SJCRH30 (cell line): ENCODE results near the gene SLC13A5. TPM values are rescaled to one million over a fixed set of nuclear protein-coding genes. Genes with fewer than 3 reads are reported as not detected.

Source experiments
- DNase-seq, 2 experiments: peaks; one replicate each; pipeline ENCODE4 v3.0.0-alpha.2; 2015 to 2020
- H3K27ac ChIP-seq: fragments of 250-450 bp; sonication (Bioruptor Pico); 2 replicates; pipeline ENCODE4 v1.5.1; 2020; ENCODE audit warnings: mild to moderate bottlenecking, moderate library complexity
- H3K27me3 ChIP-seq: fragments of 250-450 bp; sonication (Bioruptor Pico); 2 replicates; pipeline ENCODE4 v1.5.1; 2020; ENCODE audit warnings: mild to moderate bottlenecking, moderate library complexity
- H3K36me3 ChIP-seq: fragments of 250-450 bp; sonication (Bioruptor Pico); 2 replicates; pipeline ENCODE4 v1.5.1; 2020; ENCODE audit warnings: mild to moderate bottlenecking, moderate library complexity
- H3K4me1 ChIP-seq: fragments of 250-450 bp; sonication (Bioruptor Pico); 2 replicates; pipeline ENCODE4 v1.5.1; 2020; ENCODE audit warnings: mild to moderate bottlenecking, moderate library complexity
- H3K4me3 ChIP-seq: fragments of 250-450 bp; sonication (Bioruptor Pico); 2 replicates; pipeline ENCODE4 v1.5.1; 2020; ENCODE audit warnings: mild to moderate bottlenecking, moderate library complexity
- H3K9me3 ChIP-seq: fragments of 250-450 bp; sonication (Bioruptor Pico); replicated peaks from 2 replicates; pipeline ENCODE4 v1.5.1; 2020; ENCODE audit warnings: mild to moderate bottlenecking, moderate library complexity
- total RNA-seq: library from RNA; depleted of rRNA; stranded (reverse); fragments of >200 nt; shearing (Covaris generic); gene quantifications from 2 replicates; pipeline ENCODE4 v1.2.3, GENCODE V29; 2014; rRNA removed

The SLC13A5 gene
- total RNA-seq, 1 experiment from 2014 or later = not detected

DNA sequence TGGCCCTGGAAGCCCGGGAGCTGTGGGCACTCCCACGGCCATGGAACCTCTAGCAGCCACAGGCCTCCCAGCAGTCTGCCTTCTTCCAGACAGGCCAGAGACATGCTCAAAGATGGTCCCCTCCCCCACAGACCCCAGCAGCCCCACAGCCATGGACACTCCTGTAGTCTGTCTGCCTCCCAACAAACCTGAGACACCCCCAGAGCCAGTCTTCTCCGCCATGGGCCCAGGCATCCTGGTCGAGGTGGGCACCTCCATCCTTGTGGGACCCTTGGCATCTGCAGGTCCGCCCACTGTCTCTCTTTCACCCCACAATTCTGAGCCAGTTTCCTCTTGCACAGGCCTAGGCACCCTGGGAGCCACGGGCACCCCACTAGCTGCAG, 75.7 kb downstream of the SLC13A5 start:
- no peaks in the 10 kb centered on the region for H3K27me3 ChIP-seq
- H3K9me3 ChIP-seq = no peaks in the 10 kb centered on the region
- H3K36me3 ChIP-seq = peaks cover 15% of the 10 kb centered on the region
- H3K4me1 ChIP-seq = 0 out of 2 replicates have a peak, but pooled peaks cover 5% of the 10 kb centered on the region
- no peak for DNase-seq
- no peak overlapping the region for H3K27ac ChIP-seq
- H3K4me3 ChIP-seq = no peak overlapping the region

DNA sequence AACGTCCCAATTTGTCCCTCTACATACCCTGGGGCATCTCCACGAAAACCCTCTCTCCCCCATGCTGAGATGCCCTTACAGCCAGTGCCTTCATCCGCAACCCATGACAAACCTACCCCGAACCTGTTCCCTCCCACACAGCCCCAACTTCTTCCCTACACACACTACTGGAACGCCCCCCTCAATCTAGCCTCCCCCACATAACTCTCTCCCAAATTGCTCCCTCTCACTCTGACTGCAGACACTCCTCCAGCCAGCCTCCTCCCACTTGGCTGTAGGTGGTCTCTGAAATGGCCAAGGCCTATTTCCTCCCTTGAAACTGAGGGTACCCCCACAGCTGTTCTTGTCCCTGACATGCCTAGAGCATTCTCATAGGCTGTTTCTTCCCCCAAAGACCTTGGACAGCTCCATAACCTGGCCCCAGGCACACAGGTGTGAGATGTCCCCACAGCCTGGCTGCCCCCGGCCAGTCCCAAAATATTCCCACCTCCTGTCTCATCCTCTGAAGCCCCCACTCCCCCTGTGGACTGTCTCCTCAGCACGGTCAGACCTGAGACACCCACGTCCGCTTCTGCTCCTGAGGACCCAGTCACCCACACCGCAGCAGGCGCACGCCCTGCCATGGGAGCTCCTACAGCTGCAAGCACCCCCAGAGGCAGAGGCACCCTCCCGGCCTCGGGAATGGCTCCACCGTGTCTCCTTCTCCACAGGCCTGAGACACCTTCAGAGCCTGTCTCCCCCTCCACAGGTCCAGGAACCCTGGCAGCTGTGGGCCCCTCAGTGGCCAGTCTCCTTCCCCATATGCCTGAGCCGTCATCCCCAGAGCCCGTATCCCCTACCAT, 76.3 kb downstream of the SLC13A5 start:
- no peak for DNase-seq
- Histone ChIP-seq H3K36me3 (peaks cover 13% of the 10 kb centered on the region), H3K4me3 (no peak overlapping the region), H3K27ac (no peak overlapping the region), H3K27me3 (no peaks in the 10 kb centered on the region), H3K4me1 (no peaks in the 10 kb centered on the region), H3K9me3 (no peaks in the 10 kb centered on the region)

DNA sequence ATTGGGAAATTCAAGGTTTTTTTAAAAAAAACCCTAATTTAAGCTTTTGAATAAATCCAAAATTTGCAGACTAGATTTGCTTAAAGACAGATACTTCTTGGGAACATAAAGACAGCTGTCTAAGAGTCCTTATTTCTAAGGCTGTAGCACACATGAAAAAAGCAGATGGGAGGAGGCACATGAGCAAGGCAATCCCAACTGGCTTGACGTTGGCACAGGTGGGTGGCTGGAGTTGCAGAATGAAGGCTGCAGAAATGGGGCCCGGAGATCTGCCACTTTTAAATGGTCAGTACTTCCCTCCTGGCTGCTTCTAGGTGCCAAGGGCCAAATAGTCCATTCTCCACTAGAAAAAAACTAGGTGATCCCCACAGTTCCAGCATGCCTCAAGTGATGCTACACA, 77.1 kb downstream of the SLC13A5 start:
- no peak overlapping the region for H3K4me3 ChIP-seq
- no peaks in the 10 kb centered on the region for H3K9me3 ChIP-seq
- H3K27ac ChIP-seq = no peak overlapping the region
- H3K4me1 ChIP-seq = no peaks in the 10 kb centered on the region
- DNase-seq = no peak
- H3K36me3 ChIP-seq = peaks cover 15% of the 10 kb centered on the region
- no peaks in the 10 kb centered on the region for H3K27me3 ChIP-seq

Other genes starting within 250 kb of the SLC13A5 start
- gene PITPNM3, start 156.8 kb downstream of the SLC13A5 start, total RNA-seq = 39.2 and 39.7 TPM in 2 replicates
- 9.6 and 14.3 TPM in 2 replicates for gene KIAA0753, start 72.7 kb downstream of the SLC13A5 start, total RNA-seq
- gene TXNDC17, start 72.3 kb downstream of the SLC13A5 start, total RNA-seq = 62.0 and 66.1 TPM in 2 replicates
- gene MED31, start 61.8 kb downstream of the SLC13A5 start, total RNA-seq = 20.1 and 22.1 TPM in 2 replicates
- 1.4 and 1.9 TPM in 2 replicates for gene C17orf100, start 61.6 kb downstream of the SLC13A5 start, total RNA-seq
- gene XAF1, start 42.7 kb upstream of the SLC13A5 start, total RNA-seq = 0.04 TPM in 1 of 2 replicates, not detected in the other
- not detected in 2 replicates for gene FBXO39, start 62.8 kb upstream of the SLC13A5 start, total RNA-seq
- not detected in 2 replicates for gene TEKT1, start 118.4 kb upstream of the SLC13A5 start, total RNA-seq